Effector memory CD4-positive, alpha-beta T cell (primary cell): ENCODE measurements around the gene TEC.
"Not testable (repeated sequence)": the region's sequence is repeated elsewhere in the genome, so short reads cannot be mapped to it uniquely, and the experiment has no call there.

Source experiments
- DNase-seq, 3 donors: peaks; one replicate each; pipeline ENCODE4 v3.0.0-alpha.2; 2020
- H3K27ac ChIP-seq: 2 replicates; pipeline ENCODE4 v1.7.0; 2013; ENCODE audit warnings: mild to moderate bottlenecking, low read length, moderate library complexity; ENCODE audit not compliant: insufficient read depth, poor library complexity, severe bottlenecking
- H3K27me3 ChIP-seq: replicated peaks from 2 replicates; pipeline ENCODE4 v1.7.0; 2013; ENCODE audit warnings: mild to moderate bottlenecking, low read length; ENCODE audit not compliant: insufficient read depth, control insufficient read depth, poor library complexity, severe bottlenecking
- H3K36me3 ChIP-seq: 2 replicates; pipeline ENCODE4 v1.7.0; 2013; ENCODE audit warnings: mild to moderate bottlenecking, low read length, moderate library complexity; ENCODE audit not compliant: control insufficient read depth, insufficient read depth
- H3K4me1 ChIP-seq: 2 replicates; pipeline ENCODE4 v1.7.0; 2013; ENCODE audit warnings: low read length, mild to moderate bottlenecking; ENCODE audit not compliant: control insufficient read depth, insufficient read depth, poor library complexity, severe bottlenecking
- H3K4me3 ChIP-seq: 2 replicates; pipeline ENCODE4 v1.7.0; 2013; ENCODE audit warnings: low read length, low read depth, mild to moderate bottlenecking; ENCODE audit not compliant: insufficient read depth, poor library complexity, severe bottlenecking
- H3K9me3 ChIP-seq: 2 replicates; pipeline ENCODE4 v1.7.0; 2013; ENCODE audit warnings: mild to moderate bottlenecking, low read length, moderate library complexity; ENCODE audit not compliant: control insufficient read depth

TEC gene

GRCh38 chr4:48227662-48228061 lies 42.0 kb downstream of the TEC start:
- H3K4me1 ChIP-seq, result no peaks in the 10 kb centered on the region
- DNase-seq, result no peak
- H3K27me3 ChIP-seq, result no peaks in the 10 kb centered on the region

GRCh38 chr4:48226199-48226598 lies 43.4 kb downstream of the TEC start:
- Histone ChIP-seq H3K4me3 (no peak overlapping the region), H3K4me1 (no peaks in the 10 kb centered on the region), H3K27me3 (no peaks in the 10 kb centered on the region), H3K27ac (no peak overlapping the region), H3K36me3 (no peaks in the 10 kb centered on the region), H3K9me3 (no peaks in the 10 kb centered on the region)
- DNase-seq, result no peak

More at GRCh38 chr4:48227662-48228061, 42.0 kb downstream of the TEC start:
- no peaks in the 10 kb centered on the region for H3K36me3 ChIP-seq
- H3K9me3 ChIP-seq, result no peaks in the 10 kb centered on the region
- H3K4me3 ChIP-seq, result no peak overlapping the region
- no peak overlapping the region for H3K27ac ChIP-seq

- no peaks in the 10 kb centered on the region for H3K9me3 ChIP-seq
- no peaks in the 10 kb centered on the region for H3K27me3 ChIP-seq
- H3K4me3 ChIP-seq, result no peak overlapping the region
- DNase-seq, result no peak
- H3K27ac ChIP-seq, result no peak overlapping the region
- H3K4me1 ChIP-seq, result no peaks in the 10 kb centered on the region
- no peaks in the 10 kb centered on the region for H3K36me3 ChIP-seq
These were observed 44.1 kb downstream of the TEC start for GRCh38 chr4:48225368-48226141.

GRCh38 chr4:48224606-48225005 lies 45.0 kb downstream of the TEC start:
- Histone ChIP-seq H3K9me3 (no peaks in the 10 kb centered on the region), H3K4me3 (no peak overlapping the region), H3K4me1 (no peaks in the 10 kb centered on the region), H3K36me3 (no peaks in the 10 kb centered on the region), H3K27ac (no peak overlapping the region), H3K27me3 (no peaks in the 10 kb centered on the region)
- DNase-seq, result no peak

- H3K27ac ChIP-seq, result no peak overlapping the region
- H3K4me1 ChIP-seq, result no peaks in the 10 kb centered on the region
- no peak overlapping the region for H3K4me3 ChIP-seq
- H3K9me3 ChIP-seq, result no peaks in the 10 kb centered on the region
- DNase-seq, result no peak
- no peaks in the 10 kb centered on the region for H3K27me3 ChIP-seq
- H3K36me3 ChIP-seq, result no peaks in the 10 kb centered on the region
These were observed 45.9 kb downstream of the TEC start for GRCh38 chr4:48223633-48224295.

- no peak overlapping the region for H3K27ac ChIP-seq
- no peak for DNase-seq
- H3K27me3 ChIP-seq, result no peaks in the 10 kb centered on the region
- H3K4me1 ChIP-seq, result no peaks in the 10 kb centered on the region
- H3K9me3 ChIP-seq, result no peaks in the 10 kb centered on the region
- H3K36me3 ChIP-seq, result no peaks in the 10 kb centered on the region
- H3K4me3 ChIP-seq, result no peak overlapping the region
These were observed 47.1 kb downstream of the TEC start for GRCh38 chr4:48222491-48222890.

- H3K27ac ChIP-seq, H3K9me3 ChIP-seq, H3K36me3 ChIP-seq, DNase-seq, H3K27me3 ChIP-seq, H3K4me1 ChIP-seq, H3K4me3 ChIP-seq: not testable (repeated sequence)
These were observed 50.2 kb downstream of the TEC start for GRCh38 chr4:48219430-48219829.

GRCh38 chr4:48216563-48216962 lies 53.1 kb downstream of the TEC start:
- H3K27ac ChIP-seq, result no peak overlapping the region
- H3K27me3 ChIP-seq, result no peaks in the 10 kb centered on the region
- no peak overlapping the region for H3K4me3 ChIP-seq
- H3K9me3 ChIP-seq, result no peaks in the 10 kb centered on the region
- no peaks in the 10 kb centered on the region for H3K36me3 ChIP-seq
- DNase-seq, result no peak
- no peaks in the 10 kb centered on the region for H3K4me1 ChIP-seq

- Histone ChIP-seq H3K27me3 (no peaks in the 10 kb centered on the region), H3K4me3 (no peak overlapping the region), H3K27ac (no peak overlapping the region), H3K36me3 (no peaks in the 10 kb centered on the region), H3K4me1 (no peaks in the 10 kb centered on the region), H3K9me3 (no peaks in the 10 kb centered on the region)
- no peak for DNase-seq
These were observed 53.7 kb downstream of the TEC start for GRCh38 chr4:48215977-48216376.

GRCh38 chr4:48212165-48212564 lies 57.5 kb downstream of the TEC start:
- no peaks in the 10 kb centered on the region for H3K27me3 ChIP-seq
- no peak overlapping the region for H3K4me3 ChIP-seq
- H3K9me3 ChIP-seq, result no peaks in the 10 kb centered on the region
- no peaks in the 10 kb centered on the region for H3K4me1 ChIP-seq
- H3K27ac ChIP-seq, result no peak overlapping the region
- no peak for DNase-seq
- no peaks in the 10 kb centered on the region for H3K36me3 ChIP-seq
